SJCRH30 (cell line): ENCODE measurements around the gene ZNF823. TPM values are rescaled to one million over a fixed set of nuclear protein-coding genes. Genes with fewer than 3 reads are reported as not detected.
"Not testable (repeated sequence)": the region's sequence is repeated elsewhere in the genome, so short reads cannot be mapped to it uniquely, and the experiment has no call there.

Experiments
- DNase-seq, 2 experiments: peaks; one replicate each; pipeline ENCODE4 v3.0.0-alpha.2; 2015 to 2020
- H3K27ac ChIP-seq: fragments of 250-450 bp; sonication (Bioruptor Pico); 2 replicates; pipeline ENCODE4 v1.5.1; 2020; ENCODE audit warnings: mild to moderate bottlenecking, moderate library complexity
- H3K27me3 ChIP-seq: fragments of 250-450 bp; sonication (Bioruptor Pico); 2 replicates; pipeline ENCODE4 v1.5.1; 2020; ENCODE audit warnings: mild to moderate bottlenecking, moderate library complexity
- H3K36me3 ChIP-seq: fragments of 250-450 bp; sonication (Bioruptor Pico); 2 replicates; pipeline ENCODE4 v1.5.1; 2020; ENCODE audit warnings: mild to moderate bottlenecking, moderate library complexity
- H3K4me1 ChIP-seq: fragments of 250-450 bp; sonication (Bioruptor Pico); 2 replicates; pipeline ENCODE4 v1.5.1; 2020; ENCODE audit warnings: mild to moderate bottlenecking, moderate library complexity
- H3K4me3 ChIP-seq: fragments of 250-450 bp; sonication (Bioruptor Pico); 2 replicates; pipeline ENCODE4 v1.5.1; 2020; ENCODE audit warnings: mild to moderate bottlenecking, moderate library complexity
- H3K9me3 ChIP-seq: fragments of 250-450 bp; sonication (Bioruptor Pico); replicated peaks from 2 replicates; pipeline ENCODE4 v1.5.1; 2020; ENCODE audit warnings: mild to moderate bottlenecking, moderate library complexity
- total RNA-seq: library from RNA; depleted of rRNA; stranded (reverse); fragments of >200 nt; shearing (Covaris generic); gene quantifications from 2 replicates; pipeline ENCODE4 v1.2.3, GENCODE V29; 2014; rRNA removed

Gene ZNF823
- total RNA-seq, 1 experiment from 2014 or later, result 10.5 TPM

DNA sequence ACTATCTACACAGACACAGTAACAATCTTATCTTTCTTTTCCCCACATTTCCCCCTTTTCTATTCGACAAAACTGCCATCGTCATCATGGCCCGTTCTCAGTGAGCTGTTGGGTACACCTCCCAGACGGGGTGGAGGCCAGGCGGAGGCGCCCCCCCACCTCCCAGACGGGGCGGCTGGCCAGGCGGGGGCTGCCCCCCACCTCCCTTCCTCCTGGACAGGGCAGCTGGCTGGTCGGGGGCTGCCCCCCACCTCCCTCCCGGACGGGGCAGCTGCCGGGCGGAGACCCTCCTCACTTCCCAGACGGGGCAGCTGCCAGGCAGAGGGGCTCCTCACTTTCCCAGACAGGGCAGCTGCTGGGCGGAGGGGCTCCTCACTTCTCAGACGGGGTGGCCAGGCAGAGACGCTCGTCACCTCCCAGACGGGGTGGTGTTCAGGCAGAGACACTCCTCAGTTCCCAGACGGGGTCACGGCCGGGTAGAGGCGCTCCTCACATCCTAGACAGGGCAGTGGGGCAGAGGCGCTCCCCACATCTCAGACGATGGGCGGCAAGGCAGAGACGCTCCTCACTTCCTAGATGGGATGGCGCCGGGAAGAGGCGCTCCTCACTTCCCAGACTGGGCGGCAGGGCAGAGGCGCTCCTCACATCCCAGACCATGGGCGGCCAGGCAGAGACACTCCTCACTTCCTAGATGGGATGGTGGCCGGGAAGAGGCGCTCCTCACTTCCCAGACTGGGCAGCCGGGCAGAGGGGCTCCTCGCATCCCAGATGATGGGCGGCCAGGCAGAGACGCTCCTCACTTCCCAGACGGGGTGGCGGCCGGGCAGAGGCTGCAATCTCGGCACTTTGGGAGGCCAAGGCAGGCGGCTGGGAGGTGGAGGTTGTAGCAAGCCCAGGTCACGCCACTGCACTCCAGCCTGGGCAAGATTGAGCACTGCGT lies 61.8 kb downstream of the ZNF823 start:
- Histone ChIP-seq H3K36me3 (peaks cover 12% of the 10 kb centered on the region), H3K9me3 (peaks cover 23% of the 10 kb centered on the region)
- H3K27ac ChIP-seq, H3K4me1 ChIP-seq, DNase-seq, H3K4me3 ChIP-seq, H3K27me3 ChIP-seq: not testable (repeated sequence)

DNA sequence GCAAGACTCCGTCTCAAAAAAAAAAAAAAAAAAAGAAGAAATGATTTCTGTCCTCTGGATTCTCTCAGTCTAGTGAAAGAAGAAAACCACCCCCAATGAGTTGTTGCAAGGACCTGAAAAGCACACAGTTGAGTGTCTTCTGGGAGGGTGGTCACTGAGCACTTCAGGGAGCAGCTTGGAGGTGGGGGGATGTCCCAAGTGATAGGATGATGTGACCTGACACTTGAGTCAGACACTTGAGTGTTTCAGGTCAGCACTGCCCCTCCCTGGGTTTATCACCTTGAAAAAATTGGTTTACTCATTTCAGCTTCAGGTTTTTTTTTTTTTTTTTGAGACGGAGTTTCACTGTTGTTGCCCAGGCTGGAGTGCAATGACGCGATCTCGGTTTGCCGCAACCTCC lies 63.2 kb downstream of the ZNF823 start:
- Histone ChIP-seq H3K27ac (no peak overlapping the region), H3K4me1 (no peaks in the 10 kb centered on the region), H3K4me3 (no peak overlapping the region), H3K36me3 (peaks cover 11% of the 10 kb centered on the region; the same call in 1 of the 2 replicates), H3K9me3 (peaks cover 18% of the 10 kb centered on the region), H3K27me3 (no peaks in the 10 kb centered on the region)
- DNase-seq, result no peak

DNA sequence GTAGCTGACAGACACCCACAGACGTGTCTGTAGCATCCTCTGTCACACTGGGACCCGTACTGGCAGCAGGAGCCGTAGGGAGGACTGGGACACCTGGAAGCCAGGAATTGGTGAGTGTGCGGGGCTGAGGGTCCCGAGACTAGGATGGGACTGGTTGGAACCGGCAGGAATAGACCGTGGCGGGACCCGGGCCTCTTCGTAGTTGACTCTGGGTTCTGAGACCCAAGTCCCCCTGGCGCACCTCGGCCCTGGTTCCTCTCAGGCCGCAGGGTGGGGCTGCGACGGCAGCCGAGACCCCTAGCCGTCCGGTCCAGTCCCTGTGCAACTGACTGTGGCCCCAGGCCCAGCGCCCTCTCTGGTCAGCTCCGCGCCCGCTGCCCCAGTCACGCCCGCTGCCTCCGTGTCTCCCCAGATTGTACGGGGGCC lies 64.7 kb downstream of the ZNF823 start:
- peaks cover 8% of the 10 kb centered on the region; the same call in 1 of the 2 replicates for H3K36me3 ChIP-seq
- no peaks in the 10 kb centered on the region for H3K4me1 ChIP-seq
- H3K4me3 ChIP-seq, result no peak overlapping the region
- H3K27ac ChIP-seq, result no peak overlapping the region
- peaks cover 18% of the 10 kb centered on the region; the same call in 1 of the 2 replicates for H3K9me3 ChIP-seq
- no peak for DNase-seq
- H3K27me3 ChIP-seq, result no peaks in the 10 kb centered on the region

DNA sequence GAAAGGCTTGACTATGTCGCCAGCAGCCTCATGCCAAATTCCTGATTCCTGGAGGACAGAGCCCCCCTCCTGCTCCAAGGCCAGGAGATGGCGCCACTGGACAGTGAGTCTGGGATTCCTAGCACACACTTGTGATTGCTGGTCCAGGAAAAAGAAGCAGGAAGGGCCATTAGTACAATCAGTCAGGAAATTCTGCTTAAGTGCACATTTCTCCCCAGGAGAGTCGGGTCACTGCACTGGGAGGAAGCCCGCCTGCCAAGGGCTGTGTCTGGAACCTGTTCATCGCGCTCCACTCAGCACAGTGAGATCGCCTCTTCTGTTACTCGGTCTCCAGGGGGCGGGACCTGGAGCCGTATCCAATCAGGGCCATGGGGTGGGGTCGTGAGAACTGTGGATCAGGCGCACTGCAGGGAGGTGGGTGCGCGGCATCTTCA lies 65.1 kb downstream of the ZNF823 start:
- H3K27me3 ChIP-seq, result no peaks in the 10 kb centered on the region

More for the DNA sequence above, 65.1 kb downstream of the ZNF823 start:
- Histone ChIP-seq H3K4me3 (no peak overlapping the region), H3K4me1 (no peaks in the 10 kb centered on the region), H3K27ac (no peak overlapping the region), H3K36me3 (peaks cover 8% of the 10 kb centered on the region; the same call in 1 of the 2 replicates), H3K9me3 (peaks cover 17% of the 10 kb centered on the region; the same call in 1 of the 2 replicates)
- DNase-seq, result peak; percentile 49 to 69

Other genes starting within 250 kb of the ZNF823 start
- gene ZNF653, start 233.1 kb downstream of the ZNF823 start, total RNA-seq, result 2.8 and 3.5 TPM in 2 replicates
- 22.3 and 22.6 TPM in 2 replicates for gene ECSIT, start 209.8 kb downstream of the ZNF823 start, total RNA-seq
- gene CNN1, start 200.1 kb downstream of the ZNF823 start, total RNA-seq, result 1.4 TPM in 2 replicates
- gene ELOF1, start 179.7 kb downstream of the ZNF823 start, total RNA-seq, result 37.3 and 38.1 TPM in 2 replicates
- gene ACP5, start 161.3 kb downstream of the ZNF823 start, total RNA-seq, result 0.75 and 2.4 TPM in 2 replicates
- gene ZNF627, start 141.5 kb downstream of the ZNF823 start, total RNA-seq, result 11.8 and 13.4 TPM in 2 replicates
- gene ZNF441, start 28.1 kb upstream of the ZNF823 start, total RNA-seq, result 6.0 and 6.2 TPM in 2 replicates
- 3.6 and 5.2 TPM in 2 replicates for gene ZNF491, start 59.6 kb upstream of the ZNF823 start, total RNA-seq
- gene ZNF440, start 75.3 kb upstream of the ZNF823 start, total RNA-seq, result 16.9 and 21.0 TPM in 2 replicates
- 15.5 and 16.3 TPM in 2 replicates for gene ZNF439, start 109.8 kb upstream of the ZNF823 start, total RNA-seq
- gene ZNF69, start 148.8 kb upstream of the ZNF823 start, total RNA-seq, result 9.6 and 10.6 TPM in 2 replicates
- gene ZNF700, start 186.2 kb upstream of the ZNF823 start, total RNA-seq, result 16.2 and 19.6 TPM in 2 replicates
- 0.40 and 0.51 TPM in 2 replicates for gene ZNF763, start 226.1 kb upstream of the ZNF823 start, total RNA-seq